GM21528 (cell line): ENCODE results near the gene PPP1R3E.
A peak's percentile ranks its signal among the peaks of the same experiment; 100 is the strongest.
"Not testable (repeated sequence)": the region's sequence is repeated elsewhere in the genome, so short reads cannot be mapped to it uniquely, and the experiment has no call there.

Source experiments
- ATAC-seq: cut with Tn5 transposase; IDR thresholded peaks from one replicate; pipeline ENCODE4 v1.9.1; 2021; ENCODE audit warnings: mild to moderate bottlenecking, moderate library complexity; ENCODE audit not compliant: unreplicated experiment, low FRiP score

PPP1R3E gene

GRCh38 chr14:23302290-23303225 lies at the start of gene PPP1R3E:
Gene PPP1R3E, minus strand, starts transcription at chr14:23302859. Its CDS starts 283 bp downstream, at chr14:23302576.
- ATAC-seq, result peak; percentile 40

GRCh38 chr14:23351681-23352505 lies 49.2 kb upstream of the PPP1R3E start:
- ATAC-seq, result no peak

GRCh38 chr14:23349156-23349845 lies 46.6 kb upstream of the PPP1R3E start:
- ATAC-seq, result no peak

GRCh38 chr14:23348297-23348655 lies 45.6 kb upstream of the PPP1R3E start:
- no peak for ATAC-seq

GRCh38 chr14:23347406-23348296 lies 45.0 kb upstream of the PPP1R3E start:
- ATAC-seq, result no peak

GRCh38 chr14:23346693-23347405 lies 44.2 kb upstream of the PPP1R3E start:
- ATAC-seq, result no peak

- no peak for ATAC-seq
Observed at GRCh38 chr14:23345987-23346692, 43.5 kb upstream of the PPP1R3E start.

- no peak for ATAC-seq
Observed at GRCh38 chr14:23344481-23344880, 41.8 kb upstream of the PPP1R3E start.

- ATAC-seq, result no peak
Observed at GRCh38 chr14:23339506-23340268, 37.0 kb upstream of the PPP1R3E start.

- no peak for ATAC-seq
Observed at GRCh38 chr14:23335623-23336022, 33.0 kb upstream of the PPP1R3E start.

- ATAC-seq, result no peak
Observed at GRCh38 chr14:23327947-23328744, 25.5 kb upstream of the PPP1R3E start.

- ATAC-seq, result no peak
Observed at GRCh38 chr14:23326491-23327332, 24.1 kb upstream of the PPP1R3E start.

- not testable (repeated sequence) for ATAC-seq
Observed at GRCh38 chr14:23325746-23326145, 23.1 kb upstream of the PPP1R3E start.

GRCh38 chr14:23324993-23325392 lies 22.3 kb upstream of the PPP1R3E start:
- ATAC-seq, result no peak

- no peak for ATAC-seq
Observed at GRCh38 chr14:23324455-23324846, 21.8 kb upstream of the PPP1R3E start.

GRCh38 chr14:23323838-23324454 lies 21.3 kb upstream of the PPP1R3E start:
- ATAC-seq, result no peak
